Loucy (cell line): Measurements from ENCODE around the gene PKP1.

Experiments
- H2AFZ ChIP-seq: fragments of 200-600 bp; sonication (generic); 2 replicates; pipeline ENCODE4 v1.6.0; 2016; ENCODE audit warnings: antibody characterized with exemption, mild to moderate bottlenecking, low read length, moderate library complexity
- H3F3A ChIP-seq: fragments of 200-600 bp; 2 replicates; pipeline ENCODE4 v1.6.0; 2016; ENCODE audit warnings: antibody characterized with exemption, low read depth, mild to moderate bottlenecking
- H3K27me3 ChIP-seq: fragments of 200-600 bp; sonication (generic); 2 replicates; pipeline ENCODE4 v1.6.1; 2014; ENCODE audit warnings: low read length, mild to moderate bottlenecking; ENCODE audit not compliant: insufficient read depth, poor library complexity, severe bottlenecking
- H3K36me3 ChIP-seq: fragments of 200-600 bp; sonication (generic); 2 replicates; pipeline ENCODE4 v1.6.1; 2016; ENCODE audit warnings: low read length; ENCODE audit not compliant: insufficient read depth
- H3K4me1 ChIP-seq: fragments of 200-600 bp; sonication (generic); 2 replicates; pipeline ENCODE4 v1.5.1; 2014; ENCODE audit warnings: low read length, mild to moderate bottlenecking; ENCODE audit not compliant: insufficient read depth, poor library complexity, severe bottlenecking
- H3K4me2 ChIP-seq: fragments of 200-600 bp; sonication (generic); 2 replicates; pipeline ENCODE4 v1.6.0; 2014; ENCODE audit warnings: antibody characterized with exemption, low read length, low read depth, mild to moderate bottlenecking; ENCODE audit not compliant: poor library complexity, severe bottlenecking
- H3K4me3 ChIP-seq: fragments of 200-600 bp; sonication (generic); 2 replicates; pipeline ENCODE4 v1.5.1; 2014; ENCODE audit warnings: low read length, mild to moderate bottlenecking, mixed read lengths; ENCODE audit not compliant: poor library complexity, severe bottlenecking
- H3K79me2 ChIP-seq: fragments of 200-600 bp; sonication (generic); 2 replicates; pipeline ENCODE4 v1.6.1; 2014; ENCODE audit warnings: low read length; ENCODE audit not compliant: insufficient read depth
- H3K9ac ChIP-seq: fragments of 200-600 bp; sonication (generic); 2 replicates; pipeline ENCODE4 v1.6.0; 2014; ENCODE audit warnings: mild to moderate bottlenecking, low read depth, low read length, moderate library complexity; ENCODE audit not compliant: poor library complexity, severe bottlenecking
- H3K9me2 ChIP-seq: fragments of 200-600 bp; sonication (generic); replicated peaks from 2 replicates; pipeline ENCODE4 v1.6.1; 2016; ENCODE audit warnings: low read depth, low read length, mixed read lengths
- H3K9me3 ChIP-seq: fragments of 200-600 bp; sonication (generic); 2 replicates; pipeline ENCODE4 v1.6.1; 2014; ENCODE audit warnings: mild to moderate bottlenecking, antibody characterized with exemption, low read length, low read depth; ENCODE audit not compliant: insufficient read depth
- H4K20me1 ChIP-seq: fragments of 200-600 bp; sonication (generic); 2 replicates; pipeline ENCODE4 v1.6.0; 2014; ENCODE audit warnings: antibody characterized with exemption, low read length, mild to moderate bottlenecking; ENCODE audit not compliant: insufficient read depth, poor library complexity, severe bottlenecking
- CTCF ChIP-seq: fragments of 200-600 bp; sonication (generic); conservative IDR thresholded peaks from 2 replicates; pipeline ENCODE4 v1.5.1; 2014; ENCODE audit warnings: mild to moderate bottlenecking, antibody characterized with exemption, low read length
- EZH2phosphoT487 ChIP-seq: fragments of 200-600 bp; IDR thresholded peaks from 2 replicates; pipeline ENCODE4 v1.6.1; 2018; ENCODE audit warnings: antibody characterized with exemption, mild to moderate bottlenecking, moderate library complexity, borderline replicate concordance

The PKP1 gene

GRCh38 chr1:201299968-201300367, 16.7 kb downstream of the PKP1 start:
- no peaks in the 10 kb centered on the region for H3K79me2 ChIP-seq

GRCh38 chr1:201300641-201301040, 17.3 kb downstream of the PKP1 start:
- no peaks in the 10 kb centered on the region for H3K79me2 ChIP-seq
- H3K4me2 ChIP-seq: no peak overlapping the region

More at GRCh38 chr1:201299968-201300367, 16.7 kb downstream of the PKP1 start:
- Histone ChIP-seq H4K20me1 (no peaks in the 10 kb centered on the region), H3K36me3 (no peaks in the 10 kb centered on the region), H3K9me2 (no peaks in the 10 kb centered on the region), H3K9ac (no peak overlapping the region), H3K9me3 (no peaks in the 10 kb centered on the region), H3K27me3 (no peaks in the 10 kb centered on the region), H2AFZ (no peak overlapping the region), H3K4me1 (no peaks in the 10 kb centered on the region), H3K4me3 (no peak overlapping the region), H3F3A (no peaks in the 10 kb centered on the region), H3K4me2 (no peak overlapping the region)
- TF ChIP-seq EZH2phosphoT487 (no peak), CTCF (no peak)

GRCh38 chr1:201302163-201303152, 19.2 kb downstream of the PKP1 start:
- H3K79me2 ChIP-seq: no peaks in the 10 kb centered on the region
- TF ChIP-seq CTCF: no peak
- no peak for TF ChIP-seq EZH2phosphoT487
- no peak overlapping the region for H3K4me3 ChIP-seq
- no peaks in the 10 kb centered on the region for H4K20me1 ChIP-seq
- no peaks in the 10 kb centered on the region for H3K4me1 ChIP-seq
- no peaks in the 10 kb centered on the region for H3K27me3 ChIP-seq
- H3K9me3 ChIP-seq: no peaks in the 10 kb centered on the region
- H3K4me2 ChIP-seq: no peak overlapping the region
- no peaks in the 10 kb centered on the region for H3K9me2 ChIP-seq
- no peaks in the 10 kb centered on the region for H3F3A ChIP-seq
- no peak overlapping the region for H3K9ac ChIP-seq
- H3K36me3 ChIP-seq: no peaks in the 10 kb centered on the region
- no peak overlapping the region for H2AFZ ChIP-seq

More at GRCh38 chr1:201300641-201301040, 17.3 kb downstream of the PKP1 start:
- Histone ChIP-seq H3K4me3 (no peak overlapping the region), H3K4me1 (no peaks in the 10 kb centered on the region), H3K9me3 (no peaks in the 10 kb centered on the region), H3K27me3 (no peaks in the 10 kb centered on the region), H3K9me2 (no peaks in the 10 kb centered on the region), H4K20me1 (no peaks in the 10 kb centered on the region), H3K9ac (no peak overlapping the region), H3K36me3 (no peaks in the 10 kb centered on the region), H2AFZ (no peak overlapping the region), H3F3A (no peaks in the 10 kb centered on the region)
- TF ChIP-seq EZH2phosphoT487 (no peak), CTCF (no peak)
